HG03159 (cell line): ENCODE results near the gene OCRL.

ENCODE experiments used
- ATAC-seq: cut with Tn5 transposase; IDR thresholded peaks from one replicate; pipeline ENCODE4 v1.9.1; 2021; ENCODE audit warnings: mild to moderate bottlenecking, moderate library complexity; ENCODE audit not compliant: unreplicated experiment

OCRL gene

DNA sequence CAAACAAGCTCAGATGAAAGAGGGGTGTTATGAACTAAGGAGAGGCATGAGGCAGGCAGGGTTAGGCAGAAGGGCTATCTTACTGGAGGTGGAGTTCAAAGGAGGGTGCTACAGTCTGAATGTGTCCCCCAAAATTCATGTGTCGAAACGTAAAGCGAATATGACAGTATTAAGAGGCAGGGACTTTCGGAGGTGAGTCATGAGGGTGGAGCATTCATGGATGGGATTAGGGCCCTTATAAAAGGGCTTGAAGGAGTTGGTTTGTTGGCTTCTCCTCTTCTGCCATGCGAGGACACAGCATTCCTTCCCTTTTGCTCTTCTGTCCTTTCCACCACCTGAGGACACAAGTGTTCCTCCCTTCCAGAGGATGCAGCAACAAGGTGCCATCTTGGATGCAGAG is 91.8 kb downstream of the OCRL start:
- no peak for ATAC-seq

DNA sequence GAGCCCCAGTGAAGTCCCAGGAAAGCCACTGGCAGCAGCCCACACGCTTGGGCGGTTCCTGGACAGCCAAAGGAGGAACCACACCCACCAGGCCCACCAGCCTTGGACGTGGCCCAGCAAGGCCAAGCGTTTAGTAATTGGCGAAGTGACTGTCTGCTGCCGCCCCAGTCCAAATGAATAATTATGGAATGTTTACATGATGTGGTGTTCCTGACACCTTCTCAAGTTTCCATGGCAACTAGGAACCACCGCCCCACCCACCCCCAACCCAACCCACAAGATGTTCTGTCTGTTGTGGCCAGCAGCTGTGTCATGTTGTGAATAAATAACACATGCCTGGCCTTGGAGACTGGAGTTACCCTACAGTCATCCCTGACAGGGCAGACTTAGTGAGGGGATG is 92.4 kb downstream of the OCRL start:
- no peak for ATAC-seq

DNA sequence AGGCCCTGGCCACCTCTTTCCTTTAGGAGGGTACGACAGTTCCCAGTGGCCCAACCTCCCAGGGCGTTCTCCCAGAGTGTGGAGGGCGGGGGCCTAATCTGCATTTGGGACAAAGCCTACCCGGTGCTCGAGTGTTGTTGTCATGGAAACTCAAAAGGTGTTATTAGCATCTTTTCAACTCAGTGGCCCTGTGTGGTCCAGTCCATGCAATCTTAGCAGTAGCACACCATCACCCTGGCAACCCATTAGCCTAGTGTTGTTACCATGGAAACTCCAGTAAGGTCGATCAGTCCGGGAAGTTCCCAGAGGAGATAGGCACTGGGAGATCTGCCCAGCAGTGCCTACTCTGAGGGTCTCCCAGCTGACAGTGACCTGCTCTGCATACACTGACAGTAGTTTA is 94.5 kb downstream of the OCRL start:
- no peak for ATAC-seq

DNA sequence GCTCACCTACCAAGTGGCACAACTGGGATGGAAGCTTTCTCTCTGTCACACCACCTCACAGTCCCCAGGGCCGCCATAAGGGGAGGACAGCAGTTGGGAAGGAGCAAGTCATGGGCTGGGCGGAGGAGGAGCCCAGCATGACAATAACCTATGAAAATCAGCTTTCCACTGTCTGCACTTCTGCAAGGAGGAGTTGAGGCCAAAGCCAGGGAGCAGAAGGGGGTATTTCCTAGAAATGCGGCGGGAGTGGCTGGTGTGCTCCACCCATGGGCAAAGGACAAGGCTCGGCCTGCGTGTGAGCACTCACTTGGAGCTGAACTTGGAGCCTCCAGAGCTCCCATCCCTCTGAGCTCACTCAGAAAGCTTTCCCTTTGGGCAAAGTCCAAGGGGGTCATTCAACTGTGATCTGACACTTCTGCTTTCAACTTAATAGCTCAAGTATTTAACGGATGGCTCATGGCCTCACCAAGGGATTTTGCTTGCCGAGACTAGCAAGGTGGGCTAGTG is 96.2 kb downstream of the OCRL start:
- ATAC-seq: no peak

DNA sequence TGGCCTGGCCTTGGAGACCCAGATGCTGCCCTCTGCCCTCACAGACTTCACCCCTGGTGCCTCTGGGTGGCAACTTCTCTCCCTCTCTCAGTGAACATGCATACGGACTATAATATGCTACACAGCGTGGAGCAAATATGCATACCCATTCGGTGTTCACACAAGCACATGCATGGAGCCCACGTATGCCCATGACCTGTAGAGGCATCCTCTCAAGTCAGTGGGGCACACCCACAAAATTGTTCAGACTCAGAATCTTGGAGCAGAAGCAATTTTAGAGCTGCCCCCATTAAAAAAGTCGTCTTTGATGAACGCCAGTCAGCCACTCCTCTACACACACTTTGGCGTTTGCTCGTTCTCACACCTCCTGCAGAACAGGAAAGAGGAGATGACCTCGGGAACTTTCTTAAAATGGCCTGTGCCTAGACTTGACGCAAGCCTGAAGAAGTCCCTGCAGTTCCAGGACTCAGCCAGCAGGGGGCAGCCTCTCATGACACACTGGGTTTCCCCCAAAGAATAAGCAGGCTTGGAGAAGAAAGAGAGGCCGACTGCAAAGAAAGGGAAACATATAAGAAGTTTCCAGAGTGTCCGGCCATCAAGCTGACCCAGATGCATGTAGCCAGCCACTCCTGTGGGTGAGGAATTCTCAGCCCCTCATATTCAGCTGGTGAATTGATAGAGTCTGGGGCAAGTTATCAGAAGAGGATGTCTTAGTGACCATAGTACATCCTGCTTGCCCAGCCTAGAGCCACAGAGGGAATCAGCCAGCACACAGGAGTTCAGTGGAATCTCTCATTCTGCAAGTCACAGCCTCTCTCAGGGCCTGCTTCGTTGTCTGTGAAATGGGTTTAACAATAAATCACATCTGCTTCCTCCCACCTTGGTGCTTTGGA is 97.4 kb downstream of the OCRL start:
- ATAC-seq: peak; percentile 74

DNA sequence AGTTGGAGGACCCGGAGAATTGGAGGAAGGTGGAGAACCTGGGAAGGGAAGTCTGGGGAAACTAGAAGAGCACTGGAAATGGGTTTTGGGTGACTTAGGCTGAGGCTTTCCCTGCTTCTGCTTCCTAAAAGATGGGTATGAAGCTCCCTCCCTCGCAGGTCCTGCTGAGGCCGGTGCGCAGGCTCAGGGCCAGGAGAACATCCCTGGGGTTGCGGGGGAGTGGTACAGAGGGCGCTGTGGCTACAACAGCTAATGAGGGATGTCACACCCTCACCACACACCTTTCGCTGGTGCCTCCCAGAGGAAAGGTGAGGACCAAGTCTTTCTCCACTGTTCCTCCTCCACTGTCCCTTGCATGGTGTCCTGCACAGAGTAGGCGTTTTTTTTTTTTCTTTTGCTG is 98.9 kb downstream of the OCRL start:
- ATAC-seq: no peak

DNA sequence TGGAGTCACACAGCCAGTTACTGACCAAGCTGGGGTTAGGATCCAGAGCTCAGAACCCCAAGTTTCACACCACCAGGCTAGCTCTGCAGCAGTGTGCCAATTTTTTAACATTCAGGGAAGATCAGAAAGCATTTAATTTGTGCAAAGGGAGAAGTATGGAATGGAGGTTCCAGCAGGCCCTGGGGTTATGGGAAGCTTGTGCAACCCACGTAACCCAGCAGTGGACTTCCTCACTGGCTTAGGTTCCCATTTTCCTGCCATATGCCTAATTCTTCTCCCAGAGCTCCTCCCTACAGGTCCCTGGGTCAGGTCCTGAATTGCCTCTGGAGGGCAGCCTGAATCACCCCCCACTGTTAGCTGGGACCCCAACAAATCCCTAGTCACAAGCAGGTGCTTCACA is 100.7 kb downstream of the OCRL start:
- ATAC-seq: no peak

DNA sequence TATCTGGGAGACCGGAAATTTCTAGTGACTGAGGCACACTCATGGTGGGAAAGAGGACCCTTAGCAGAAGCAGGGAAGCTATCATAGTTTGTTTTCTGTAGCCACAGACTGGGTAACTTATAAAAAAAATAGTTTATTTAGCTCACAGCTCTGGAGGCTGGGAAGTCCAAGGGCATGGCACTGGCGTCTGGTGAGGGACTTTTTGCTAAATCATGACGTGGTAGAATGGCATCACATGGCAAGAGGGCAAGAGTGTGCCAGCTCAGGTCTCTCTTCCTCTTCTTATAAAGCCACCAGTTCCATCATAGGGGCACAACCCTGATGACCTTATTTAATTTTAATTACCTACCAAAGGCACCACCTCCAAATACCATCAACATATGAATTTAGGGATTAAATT is 101.4 kb downstream of the OCRL start:
- ATAC-seq: no peak

DNA sequence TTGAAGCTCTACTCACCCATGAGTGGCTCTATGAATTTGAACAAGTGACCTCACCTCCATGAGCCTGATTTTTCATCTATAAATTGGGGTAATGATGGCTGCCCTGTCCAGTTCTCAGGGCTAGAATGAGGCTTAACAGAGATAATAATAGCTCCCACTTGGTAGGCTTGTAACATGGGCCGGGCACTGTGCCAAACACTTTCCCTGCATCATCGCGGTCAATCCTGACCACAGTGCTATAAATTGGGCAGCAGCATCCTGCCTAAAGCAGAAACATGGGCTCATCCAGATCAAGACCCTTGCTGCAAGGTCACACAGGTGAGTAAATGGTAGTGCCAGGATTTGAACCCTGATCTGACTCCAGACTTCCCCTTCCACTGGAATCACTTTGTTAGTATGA is 101.9 kb downstream of the OCRL start:
- ATAC-seq: no peak
